ENCODE measurements around the gene PPP2R2C. TPM values are rescaled to one million over a fixed set of nuclear protein-coding genes. Genes with fewer than 3 reads are reported as not detected.

The PPP2R2C gene
- total and polyA plus RNA-seq, 11 donors: 0.22 to 20.0 (median 6.8) TPM

GRCh38 chr4:6288342-6288741, 184.1 kb downstream of the PPP2R2C start:
- intact Hi-C loops (cut with DNase I): no loop called here
- peaks cover 0 to 8% (median 0%) of the 10 kb centered on the region in 12 donors for H3K4me1 ChIP-seq
- WGBS, 4 donors: 92 to 98% (median 97%) methylated on average over 5 of the region's 5 CpGs
- H3K27ac ChIP-seq: no peak overlapping the region
- TF ChIP-seq POLR2A (IDR thresholded peaks at IDR 0.05): no peak
- TF ChIP-seq CTCF (IDR thresholded peaks at IDR 0.05): no peak
- H3K9me3 ChIP-seq: no peaks in the 10 kb centered on the region
- peaks cover 0 to 82% (median 64%) of the 10 kb centered on the region in 9 donors for H3K36me3 ChIP-seq
- no peaks in the 10 kb centered on the region for H3K27me3 ChIP-seq
- no peak for DNase-seq
- no peak overlapping the region for H3K4me3 ChIP-seq
- no peak for ATAC-seq

DNA sequence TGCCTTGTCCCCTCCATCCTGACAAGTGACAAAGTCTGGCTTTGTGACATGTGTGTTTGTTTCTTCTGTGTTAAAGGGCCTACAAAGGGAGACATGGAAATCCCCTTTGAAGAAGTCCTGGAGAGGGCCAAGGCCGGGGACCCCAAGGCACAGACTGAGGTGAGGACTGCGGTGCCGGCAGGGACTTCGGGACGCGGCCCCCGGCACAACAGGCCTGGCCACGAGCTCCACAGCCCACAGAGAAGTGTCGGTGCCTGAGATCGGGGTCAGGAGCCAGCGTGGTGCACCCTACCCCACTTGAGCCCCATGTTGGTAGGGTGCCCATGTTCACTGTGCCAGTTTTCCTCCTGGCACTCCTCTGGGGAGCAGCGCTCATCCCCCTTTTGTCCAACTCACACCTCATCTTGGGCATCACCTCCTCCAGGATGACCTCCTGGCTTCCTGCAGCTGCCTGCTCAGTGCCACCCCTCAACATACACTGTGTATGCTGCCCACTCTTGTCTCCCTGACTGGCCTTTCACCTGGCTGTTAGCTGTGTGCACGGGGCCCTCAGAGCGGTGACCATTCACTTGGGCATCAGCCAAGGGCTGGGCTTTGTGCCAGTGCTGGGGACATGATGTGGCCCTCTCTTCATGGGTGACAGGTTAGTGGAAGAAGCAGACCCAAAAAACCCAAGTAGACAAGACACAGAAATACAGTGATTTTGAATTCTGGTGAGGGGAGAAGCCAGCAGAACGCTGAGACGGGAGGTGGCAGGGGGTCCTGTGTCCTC, 185.2 kb downstream of the PPP2R2C start:
- TF ChIP-seq CTCF (IDR thresholded peaks at IDR 0.05): no peak
- no peak for TF ChIP-seq POLR2A (IDR thresholded peaks at IDR 0.05)
- WGBS, 4 donors: 87 to 93% (median 88%) methylated on average over 16 of the region's 16 CpGs
- intact Hi-C loops (cut with DNase I): no loop called here
- Histone ChIP-seq H3K27me3 (no peaks in the 10 kb centered on the region), H3K4me3 (no peak overlapping the region), H3K27ac (no peak overlapping the region), H3K36me3 (peaks cover 0 to 74% (median 58%) of the 10 kb centered on the region in 9 donors), H3K4me1 (peaks cover 0 to 20% (median 7%) of the 10 kb centered on the region in 12 donors), H3K9me3 (no peaks in the 10 kb centered on the region)
- peak in 2 of 4 donors; percentile 6 to 54 for ATAC-seq
- DNase-seq: peak in 2 of 5 donors; percentile 50 to 65

DNA sequence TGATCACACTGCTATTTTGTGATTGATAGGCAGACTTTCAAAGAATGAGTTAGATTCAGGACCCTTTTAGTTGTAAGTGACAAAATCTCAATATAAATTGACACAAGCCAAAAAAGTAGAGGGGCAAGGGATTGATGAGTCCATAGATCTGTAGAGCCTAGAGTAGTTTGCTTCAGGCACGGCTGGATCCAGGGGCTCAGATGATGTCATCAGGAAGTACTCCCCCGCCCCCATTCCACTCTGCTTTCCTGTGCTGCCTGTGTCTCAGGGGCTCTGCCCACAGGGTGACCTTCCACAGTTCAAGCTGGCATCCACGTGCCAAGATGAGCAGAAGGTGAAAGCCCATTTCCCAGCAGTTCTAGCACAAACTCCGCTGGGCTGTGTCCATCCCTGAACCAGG, 189.1 kb downstream of the PPP2R2C start:
- Histone ChIP-seq H3K4me1 (peaks cover 1 to 59% (median 37%) of the 10 kb centered on the region in 12 donors), H3K36me3 (peaks cover 0 to 48% (median 22%) of the 10 kb centered on the region in 9 donors), H3K4me3 (no peak overlapping the region), H3K27me3 (no peaks in the 10 kb centered on the region), H3K27ac (peak overlapping the region in 1 of 12 donors; percentile 84), H3K9me3 (no peaks in the 10 kb centered on the region)
- intact Hi-C loops (cut with DNase I): no loop called here
- ATAC-seq (no peak), DNase-seq (peak in 1 of 5 donors; percentile 11)
- 86 to 91% (median 90%) methylated on average over 3 to 4 of the region's 4 CpGs for WGBS, 4 donors
- TF ChIP-seq POLR2A (IDR thresholded peaks at IDR 0.05) (no peak), CTCF (IDR thresholded peaks at IDR 0.05) (no peak)

GRCh38 chr4:6282314-6282771, 190.1 kb downstream of the PPP2R2C start:
- WGBS, 4 donors: 20 to 57% (median 40%) methylated on average over 6 of the region's 6 CpGs
- peak in 1 of 4 donors; percentile 4 for ATAC-seq
- intact Hi-C loops (cut with DNase I): no loop called here
- H3K36me3 ChIP-seq: peaks cover 0 to 42% (median 17%) of the 10 kb centered on the region in 9 donors
- peaks cover 11 to 67% (median 46%) of the 10 kb centered on the region in 12 donors for H3K4me1 ChIP-seq
- TF ChIP-seq CTCF (IDR thresholded peaks at IDR 0.05): no peak
- TF ChIP-seq POLR2A (IDR thresholded peaks at IDR 0.05): no peak
- no peaks in the 10 kb centered on the region for H3K9me3 ChIP-seq
- no peak overlapping the region for H3K4me3 ChIP-seq
- H3K27ac ChIP-seq: peak overlapping the region in 10 of 12 donors; percentile 42 to 88 (median 57)
- no peaks in the 10 kb centered on the region for H3K27me3 ChIP-seq
- peak in 2 of 5 donors; percentile 25 to 49 for DNase-seq

Data from heart left ventricle (tissue), 16 donors.